ENCODE measurements around the gene TINCR. TPM values are rescaled to one million over a fixed set of nuclear protein-coding genes. Genes with fewer than 3 reads are reported as not detected.

TINCR gene
- total and polyA plus RNA-seq, 7 experiments from 2014 or later = 0.70 to 1.9 (median 0.97) TPM; not detected in 2

GRCh38 chr19:5562280-5562679 lies 5.5 kb downstream of the TINCR start:
- H3K27ac Mint-ChIP-seq = no peak overlapping the region
- intact Hi-C loops (cut with micrococcal nuclease) = no loop called here
- peaks cover 0 to 22% (median 8%) of the 10 kb centered on the region in 11 donors for H3K9me3 Mint-ChIP-seq
- no peak for ATAC-seq
- no peak overlapping the region for H3K4me3 ChIP-seq (ENCODE audit: low read length)
- H3K36me3 Mint-ChIP-seq = peaks cover 0 to 8% (median 4%) of the 10 kb centered on the region in 5 donors
- no peak for DNase-seq
- H3K4me1 ChIP-seq (ENCODE audit: control insufficient read depth in 2 of 2, insufficient read depth in 2 of 2, low read length in 2 of 2) = no peaks in the 10 kb centered on the region
- POLR2A ChIA-PET = no interaction called here
- H3K27me3 Mint-ChIP-seq = peaks cover 5 to 45% (median 30%) of the 10 kb centered on the region in 5 donors
- H3K9me3 ChIP-seq (ENCODE audit: control insufficient read depth in 2 of 3, low read length in 3 of 3) = peaks cover 0 to 11% (median 0%) of the 10 kb centered on the region in 3 experiments
- H3K36me3 ChIP-seq (ENCODE audit: control insufficient read depth in 2 of 3, insufficient read depth in 3 of 3, low read length in 3 of 3) = peaks cover 0 to 3% (median 0%) of the 10 kb centered on the region in 3 experiments
- H3K4me3 Mint-ChIP-seq = no peak overlapping the region
- CTCF ChIA-PET = no interaction called here
- H3K4me1 Mint-ChIP-seq = peaks cover 0 to 2% (median 0%) of the 10 kb centered on the region in 7 donors
- no peak overlapping the region for H3K27ac ChIP-seq (ENCODE audit: low read depth, low read length)
- peaks cover 3 to 14% of the 10 kb centered on the region in 2 donors for H3K27me3 ChIP-seq (ENCODE audit: control insufficient read depth in 2 of 2, insufficient read depth in 2 of 2, low read length in 2 of 2)

GRCh38 chr19:5561559-5561958 lies 6.2 kb downstream of the TINCR start:
- Histone ChIP-seq H3K4me3 (ENCODE audit: low read length) (no peak overlapping the region), H3K27ac (ENCODE audit: low read depth, low read length) (no peak overlapping the region), H3K4me1 (ENCODE audit: control insufficient read depth in 2 of 2, insufficient read depth in 2 of 2, low read length in 2 of 2) (no peaks in the 10 kb centered on the region), H3K27me3 (ENCODE audit: control insufficient read depth in 2 of 2, insufficient read depth in 2 of 2, low read length in 2 of 2) (peaks cover 3 to 7% of the 10 kb centered on the region in 2 donors), H3K9me3 (ENCODE audit: control insufficient read depth in 2 of 3, low read length in 3 of 3) (peaks cover 0 to 11% (median 0%) of the 10 kb centered on the region in 3 experiments), H3K36me3 (ENCODE audit: control insufficient read depth in 2 of 3, insufficient read depth in 3 of 3, low read length in 3 of 3) (peaks cover 0 to 3% (median 0%) of the 10 kb centered on the region in 3 experiments)
- Mint-ChIP-seq H3K4me3 (no peak overlapping the region), H3K27ac (no peak overlapping the region), H3K36me3 (peaks cover 0 to 8% (median 6%) of the 10 kb centered on the region in 5 donors), H3K9me3 (peaks cover 0 to 22% (median 8%) of the 10 kb centered on the region in 11 donors), H3K27me3 (peaks cover 5 to 52% (median 36%) of the 10 kb centered on the region in 5 donors), H3K4me1 (peaks cover 0 to 2% (median 0%) of the 10 kb centered on the region in 7 donors)
- ATAC-seq (no peak), DNase-seq (no peak)
- ChIA-PET POLR2A (no interaction called here), CTCF (no interaction called here)
- intact Hi-C loops (cut with micrococcal nuclease) = no loop called here

GRCh38 chr19:5560156-5560555 lies 7.6 kb downstream of the TINCR start:
- CTCF ChIA-PET = no interaction called here

GRCh38 chr19:5559804-5560133 lies 8.0 kb downstream of the TINCR start:
- POLR2A ChIA-PET = no interaction called here

More at GRCh38 chr19:5560156-5560555, 7.6 kb downstream of the TINCR start:
- Histone ChIP-seq H3K27me3 (ENCODE audit: control insufficient read depth in 2 of 2, insufficient read depth in 2 of 2, low read length in 2 of 2) (no peaks in the 10 kb centered on the region), H3K27ac (ENCODE audit: low read depth, low read length) (no peak overlapping the region), H3K4me3 (ENCODE audit: low read length) (no peak overlapping the region), H3K36me3 (ENCODE audit: control insufficient read depth in 2 of 3, insufficient read depth in 3 of 3, low read length in 3 of 3) (peaks cover 0 to 3% (median 0%) of the 10 kb centered on the region in 3 experiments), H3K4me1 (ENCODE audit: control insufficient read depth in 2 of 2, insufficient read depth in 2 of 2, low read length in 2 of 2) (no peaks in the 10 kb centered on the region), H3K9me3 (ENCODE audit: control insufficient read depth in 2 of 3, low read length in 3 of 3) (peaks cover 0 to 11% (median 0%) of the 10 kb centered on the region in 3 experiments)
- ATAC-seq = no peak
- Mint-ChIP-seq H3K4me3 (no peak overlapping the region), H3K9me3 (peaks cover 0 to 22% (median 8%) of the 10 kb centered on the region in 11 donors), H3K36me3 (peaks cover 0 to 8% (median 6%) of the 10 kb centered on the region in 5 donors), H3K27me3 (peaks cover under 1 to 54% (median 37%) of the 10 kb centered on the region in 5 donors), H3K27ac (no peak overlapping the region), H3K4me1 (peaks cover 0 to 2% (median 0%) of the 10 kb centered on the region in 7 donors)
- POLR2A ChIA-PET = no interaction called here
- no peak for DNase-seq
- intact Hi-C loops (cut with micrococcal nuclease) = no loop called here

GRCh38 chr19:5558101-5558621 lies 9.6 kb downstream of the TINCR start:
- Histone ChIP-seq H3K4me1 (ENCODE audit: control insufficient read depth in 2 of 2, insufficient read depth in 2 of 2, low read length in 2 of 2) (no peaks in the 10 kb centered on the region), H3K27me3 (ENCODE audit: control insufficient read depth in 2 of 2, insufficient read depth in 2 of 2, low read length in 2 of 2) (no peaks in the 10 kb centered on the region), H3K9me3 (ENCODE audit: control insufficient read depth in 2 of 3, low read length in 3 of 3) (peaks cover 0 to 11% (median 0%) of the 10 kb centered on the region in 3 experiments), H3K27ac (ENCODE audit: low read depth, low read length) (no peak overlapping the region), H3K4me3 (ENCODE audit: low read length) (no peak overlapping the region), H3K36me3 (ENCODE audit: control insufficient read depth in 2 of 3, insufficient read depth in 3 of 3, low read length in 3 of 3) (peaks cover 0 to 3% (median 0%) of the 10 kb centered on the region in 3 experiments)
- CTCF ChIA-PET = interaction anchor here (0.6 kb wide), 1 partner anchor 688 kb away, joined by 3 read pairs; no protein-coding TSS in a partner anchor
- H3K27me3 Mint-ChIP-seq = peaks cover 0 to 50% (median 34%) of the 10 kb centered on the region in 5 donors
- peaks cover 0 to 22% (median 8%) of the 10 kb centered on the region in 11 donors for H3K9me3 Mint-ChIP-seq
- DNase-seq (no peak), ATAC-seq (no peak)
- H3K4me1 Mint-ChIP-seq = peaks cover 0 to 2% (median 0%) of the 10 kb centered on the region in 7 donors
- intact Hi-C loops (cut with micrococcal nuclease) = no loop called here
- peaks cover 0 to 8% (median 6%) of the 10 kb centered on the region in 5 donors for H3K36me3 Mint-ChIP-seq
- no peak overlapping the region for H3K27ac Mint-ChIP-seq
- POLR2A ChIA-PET = no interaction called here
- no peak overlapping the region for H3K4me3 Mint-ChIP-seq

More at GRCh38 chr19:5559804-5560133, 8.0 kb downstream of the TINCR start:
- no peak overlapping the region for H3K27ac Mint-ChIP-seq
- intact Hi-C loops (cut with micrococcal nuclease) = no loop called here
- no peak overlapping the region for H3K4me3 Mint-ChIP-seq
- peaks cover 0 to 8% (median 6%) of the 10 kb centered on the region in 5 donors for H3K36me3 Mint-ChIP-seq
- H3K27me3 ChIP-seq (ENCODE audit: control insufficient read depth in 2 of 2, insufficient read depth in 2 of 2, low read length in 2 of 2) = no peaks in the 10 kb centered on the region
- peaks cover 0 to 22% (median 8%) of the 10 kb centered on the region in 11 donors for H3K9me3 Mint-ChIP-seq
- H3K27ac ChIP-seq (ENCODE audit: low read depth, low read length) = no peak overlapping the region
- H3K4me1 Mint-ChIP-seq = peaks cover 0 to 2% (median 0%) of the 10 kb centered on the region in 7 donors
- H3K4me1 ChIP-seq (ENCODE audit: control insufficient read depth in 2 of 2, insufficient read depth in 2 of 2, low read length in 2 of 2) = no peaks in the 10 kb centered on the region
- DNase-seq = no peak
- CTCF ChIA-PET = no interaction called here
- peaks cover 0 to 11% (median 0%) of the 10 kb centered on the region in 3 experiments for H3K9me3 ChIP-seq (ENCODE audit: control insufficient read depth in 2 of 3, low read length in 3 of 3)
- no peak for ATAC-seq
- H3K27me3 Mint-ChIP-seq = peaks cover 0 to 54% (median 37%) of the 10 kb centered on the region in 5 donors
- peaks cover 0 to 3% (median 0%) of the 10 kb centered on the region in 3 experiments for H3K36me3 ChIP-seq (ENCODE audit: control insufficient read depth in 2 of 3, insufficient read depth in 3 of 3, low read length in 3 of 3)
- H3K4me3 ChIP-seq (ENCODE audit: low read length) = no peak overlapping the region

GRCh38 chr19:5557691-5558090 lies 10.1 kb downstream of the TINCR start:
- peaks cover 0 to 21% (median 8%) of the 10 kb centered on the region in 11 donors for H3K9me3 Mint-ChIP-seq
- H3K27ac Mint-ChIP-seq = no peak overlapping the region
- Histone ChIP-seq H3K36me3 (ENCODE audit: control insufficient read depth in 2 of 3, insufficient read depth in 3 of 3, low read length in 3 of 3) (peaks cover 0 to 3% (median 0%) of the 10 kb centered on the region in 3 experiments), H3K27ac (ENCODE audit: low read depth, low read length) (no peak overlapping the region), H3K4me1 (ENCODE audit: control insufficient read depth in 2 of 2, insufficient read depth in 2 of 2, low read length in 2 of 2) (no peaks in the 10 kb centered on the region), H3K9me3 (ENCODE audit: control insufficient read depth in 2 of 3, low read length in 3 of 3) (peaks cover 0 to 11% (median 0%) of the 10 kb centered on the region in 3 experiments), H3K27me3 (ENCODE audit: control insufficient read depth in 2 of 2, insufficient read depth in 2 of 2, low read length in 2 of 2) (no peaks in the 10 kb centered on the region), H3K4me3 (ENCODE audit: low read length) (no peak overlapping the region)
- ChIA-PET POLR2A (no interaction called here), CTCF (interaction anchor here (0.6 kb wide), 1 partner anchor 688 kb away, joined by 3 read pairs; no protein-coding TSS in a partner anchor)
- peaks cover 0 to 8% (median 6%) of the 10 kb centered on the region in 5 donors for H3K36me3 Mint-ChIP-seq
- DNase-seq (no peak), ATAC-seq (no peak)
- peaks cover 0 to 2% (median 0%) of the 10 kb centered on the region in 7 donors for H3K4me1 Mint-ChIP-seq
- no peak overlapping the region for H3K4me3 Mint-ChIP-seq
- H3K27me3 Mint-ChIP-seq = peaks cover 0 to 46% (median 30%) of the 10 kb centered on the region in 5 donors
- intact Hi-C loops (cut with micrococcal nuclease) = no loop called here
